Calu3 (cell line): ENCODE data around the gene SPI1. TPM values are rescaled to one million over a fixed set of nuclear protein-coding genes. Genes with fewer than 3 reads are reported as not detected.

Experiments
- BruUV-seq: library from RNA; stranded (reverse); fragments of 400-500 nt; replicated peaks from 2 replicates; lab custom pipeline; 2021; lab: Mats Ljungman, UMichigan
- CTCF ChIA-PET: fragments of 300-600 bp; sonication (Branson Sonifier 250); formaldehyde crosslinking; loops from one replicate; lab custom pipeline; 2022; ENCODE audit warnings: antibody characterized with exemption; lab: Charles Lee
- DNase-seq: peaks from one replicate; pipeline ENCODE4 v3.0.0; 2022
- H3K27ac Mint-ChIP-seq: one replicate; pipeline ENCODE4 v1.8.0; 2022; ENCODE audit warnings: mixed read lengths; ENCODE audit not compliant: unreplicated experiment
- H3K27me3 Mint-ChIP-seq: one replicate; pipeline ENCODE4 v1.8.0; 2022; ENCODE audit warnings: mixed read lengths; ENCODE audit not compliant: unreplicated experiment
- H3K36me3 Mint-ChIP-seq: one replicate; pipeline ENCODE4 v1.8.0; 2022; ENCODE audit warnings: mild to moderate bottlenecking, moderate library complexity, mixed read lengths; ENCODE audit not compliant: insufficient read depth, unreplicated experiment
- H3K4me1 Mint-ChIP-seq: one replicate; pipeline ENCODE4 v1.8.0; 2022; ENCODE audit warnings: mild to moderate bottlenecking, low read depth, mixed read lengths; ENCODE audit not compliant: unreplicated experiment
- H3K4me3 Mint-ChIP-seq: one replicate; pipeline ENCODE4 v1.8.0; 2022; ENCODE audit warnings: mild to moderate bottlenecking, low read depth, moderate library complexity, mixed read lengths; ENCODE audit not compliant: unreplicated experiment
- H3K9me3 Mint-ChIP-seq: one replicate; pipeline ENCODE4 v1.8.0; 2022; ENCODE audit warnings: low read depth, mixed read lengths; ENCODE audit not compliant: unreplicated experiment
- CTCF ChIP-seq: fragments of 200-600 bp; IDR thresholded peaks from one replicate; pipeline ENCODE4 v1.8.0; 2022; ENCODE audit warnings: antibody characterized with exemption; ENCODE audit not compliant: unreplicated experiment
- intact Hi-C: fragments of 100-400 bp; cut with micrococcal nuclease; formaldehyde crosslinking; loops from one replicate; pipeline ENCODE4 v1.10.0; 2022; ENCODE audit not compliant: unreplicated experiment
- total RNA-seq: library from RNA; stranded (reverse); gene quantifications from 2 replicates; pipeline ENCODE4 v1.2.3, GENCODE V29; 2022

Gene SPI1
- total RNA-seq, 1 experiment from 2014 or later: not detected

- intact Hi-C loops: no loop called here
- no peaks in the 10 kb centered on the region for H3K9me3 Mint-ChIP-seq
- no TSS peak for BruUV-seq
- no peaks in the 10 kb centered on the region for H3K4me1 Mint-ChIP-seq
- CTCF ChIA-PET: interaction anchor here (0.6 kb wide), 1 partner anchor 1370 kb away, joined by 3 read pairs; no protein-coding TSS in a partner anchor
- H3K36me3 Mint-ChIP-seq: no peaks in the 10 kb centered on the region
- DNase-seq: no peak
- peaks cover 12% of the 10 kb centered on the region for H3K27me3 Mint-ChIP-seq
- TF ChIP-seq CTCF: no peak
- no peak overlapping the region for H3K4me3 Mint-ChIP-seq
- no peak overlapping the region for H3K27ac Mint-ChIP-seq
These were observed 18.0 kb downstream of the SPI1 start for GRCh38 chr11:47360341-47360740.

DNA sequence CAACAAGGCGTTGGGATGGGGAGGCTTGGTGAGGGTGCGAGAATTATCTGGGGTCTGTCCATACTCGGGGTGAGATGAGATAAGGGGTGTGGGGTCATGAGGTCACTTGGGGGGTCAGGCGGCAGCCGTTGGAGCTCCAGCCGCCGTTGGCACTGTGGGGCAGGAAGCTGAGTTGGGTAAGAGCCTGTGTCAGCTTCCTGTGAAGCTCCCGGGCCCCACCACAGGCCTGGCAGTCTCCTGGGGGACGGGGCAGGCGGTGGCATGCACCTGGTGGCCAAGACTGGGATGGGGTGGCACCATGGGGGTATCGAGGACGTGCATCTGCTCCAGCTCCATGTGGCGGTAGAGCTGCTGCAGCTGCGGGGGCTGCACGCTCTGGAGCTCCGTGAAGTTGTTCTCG lies 18.8 kb downstream of the SPI1 start:
- CTCF ChIA-PET: no interaction called here
- BruUV-seq: no TSS peak
- intact Hi-C loops: loop anchor here (5.0 to 10.0 kb wide), 2 partner anchors 105 to 182 kb away; partner anchors contain the start of genes ARFGAP2 and NR1H3
- no peak overlapping the region for H3K27ac Mint-ChIP-seq
- no peak for DNase-seq
- H3K36me3 Mint-ChIP-seq: no peaks in the 10 kb centered on the region
- H3K4me1 Mint-ChIP-seq: no peaks in the 10 kb centered on the region
- H3K27me3 Mint-ChIP-seq: peaks cover 7% of the 10 kb centered on the region
- TF ChIP-seq CTCF: no peak
- no peaks in the 10 kb centered on the region for H3K9me3 Mint-ChIP-seq
- no peak overlapping the region for H3K4me3 Mint-ChIP-seq

GRCh38 chr11:47359162-47359561 lies 19.2 kb downstream of the SPI1 start:
- Mint-ChIP-seq H3K27me3 (peaks cover 2% of the 10 kb centered on the region), H3K4me3 (no peak overlapping the region), H3K36me3 (no peaks in the 10 kb centered on the region), H3K9me3 (no peaks in the 10 kb centered on the region), H3K4me1 (no peaks in the 10 kb centered on the region), H3K27ac (no peak overlapping the region)
- intact Hi-C loops: loop anchor here (5.0 to 10.0 kb wide), 2 partner anchors 104 to 182 kb away; partner anchors contain the start of genes ARFGAP2 and NR1H3
- no peak for TF ChIP-seq CTCF
- DNase-seq: no peak
- CTCF ChIA-PET: no interaction called here
- BruUV-seq: no TSS peak

GRCh38 chr11:47358731-47359051 lies 19.7 kb downstream of the SPI1 start:
- Mint-ChIP-seq H3K27me3 (no peaks in the 10 kb centered on the region), H3K4me3 (no peak overlapping the region), H3K9me3 (no peaks in the 10 kb centered on the region), H3K27ac (no peak overlapping the region), H3K36me3 (no peaks in the 10 kb centered on the region), H3K4me1 (no peaks in the 10 kb centered on the region)
- CTCF ChIA-PET: no interaction called here
- no peak for TF ChIP-seq CTCF
- intact Hi-C loops: loop anchor here (5.0 to 10.0 kb wide), 2 partner anchors 104 to 181 kb away; partner anchors contain the start of genes ARFGAP2 and NR1H3
- DNase-seq: no peak
- no TSS peak for BruUV-seq
